HG02938 (cell line): Measurements from ENCODE around the gene METTL22.
A peak's percentile ranks its signal among the peaks of the same experiment; 100 is the strongest.

Experiments used
- ATAC-seq: cut with Tn5 transposase; IDR thresholded peaks from one replicate; pipeline ENCODE4 v1.9.1; 2021; ENCODE audit warnings: mild to moderate bottlenecking, moderate library complexity; ENCODE audit not compliant: unreplicated experiment

The METTL22 gene

DNA sequence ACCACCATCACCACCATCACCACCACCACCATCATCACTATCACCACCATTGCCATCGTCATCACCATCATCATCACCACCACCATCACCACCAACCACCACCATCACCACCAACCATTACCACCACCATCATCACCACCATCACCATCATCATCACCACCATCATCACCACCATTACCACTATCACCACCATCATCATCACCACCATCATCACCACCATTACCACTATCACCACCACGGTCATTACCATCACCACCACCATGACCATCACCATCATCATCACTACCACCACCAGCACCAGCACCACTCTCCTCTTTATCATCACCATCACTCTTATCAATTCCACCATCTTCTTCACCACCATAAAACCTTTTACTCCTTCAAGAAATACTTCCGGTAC is 30.0 kb upstream of the METTL22 start:
- ATAC-seq: no peak

DNA sequence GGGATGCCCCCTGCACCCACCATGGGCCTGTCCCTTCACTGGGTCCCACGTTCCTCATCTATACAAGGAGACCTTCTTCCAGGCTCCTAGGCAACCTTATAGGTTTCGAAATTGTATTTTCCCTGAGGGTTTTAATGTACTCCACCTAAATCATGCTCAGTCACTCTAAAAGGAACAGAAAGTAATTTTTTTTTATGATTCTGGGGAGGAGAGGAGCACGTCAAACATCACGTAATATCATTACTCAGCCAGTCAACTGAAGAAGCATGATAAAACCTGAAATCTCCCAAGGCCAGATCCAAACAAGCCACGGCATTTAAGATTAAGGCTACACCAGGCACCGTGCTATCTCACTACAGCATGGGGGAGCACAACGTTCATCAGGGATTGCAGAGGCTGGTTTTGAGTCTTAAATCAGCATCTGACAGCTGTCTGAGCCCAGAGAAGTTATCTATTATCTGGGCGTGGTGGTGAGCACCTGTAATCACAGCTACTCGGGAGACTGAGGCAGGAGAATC is 27.3 kb upstream of the METTL22 start:
- no peak for ATAC-seq

DNA sequence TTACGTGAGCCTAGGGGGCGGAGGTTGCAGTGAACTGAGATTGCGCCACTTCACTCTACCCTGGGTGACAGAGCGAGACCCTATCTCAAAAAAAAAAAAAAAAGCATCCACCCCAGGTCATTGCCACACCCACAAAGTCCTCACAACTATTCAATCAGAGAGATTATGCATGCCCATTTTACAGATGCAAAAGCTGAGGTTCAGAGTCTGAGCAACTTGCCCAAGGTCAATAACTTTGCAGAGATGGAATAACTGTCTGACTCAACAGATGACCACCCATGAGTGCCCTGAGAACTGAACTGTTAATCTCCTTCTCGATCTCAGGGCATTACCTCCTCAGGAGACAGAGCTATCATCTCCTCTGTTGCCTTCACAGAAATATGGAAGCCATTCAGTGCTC is 25.7 kb upstream of the METTL22 start:
- no peak for ATAC-seq

DNA sequence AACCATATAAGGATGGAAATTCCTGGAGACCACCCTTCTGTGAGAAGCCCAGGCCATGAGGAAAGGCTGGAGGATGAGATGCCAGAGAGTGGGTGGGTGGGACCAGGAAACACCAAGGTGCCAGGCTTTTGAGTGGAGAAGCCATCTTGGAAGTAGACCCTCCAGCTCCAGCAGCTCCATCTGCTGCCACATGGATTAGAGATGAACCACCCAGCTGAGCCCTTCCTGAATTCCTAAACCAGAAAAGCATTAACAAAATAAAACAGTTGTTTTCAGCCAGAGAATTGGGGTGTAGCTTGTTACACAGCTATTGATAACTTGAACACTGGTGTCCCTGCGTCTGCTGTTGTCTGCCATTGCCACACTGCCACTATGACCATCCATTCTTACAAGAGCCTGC is 24.9 kb upstream of the METTL22 start:
- no peak for ATAC-seq

DNA sequence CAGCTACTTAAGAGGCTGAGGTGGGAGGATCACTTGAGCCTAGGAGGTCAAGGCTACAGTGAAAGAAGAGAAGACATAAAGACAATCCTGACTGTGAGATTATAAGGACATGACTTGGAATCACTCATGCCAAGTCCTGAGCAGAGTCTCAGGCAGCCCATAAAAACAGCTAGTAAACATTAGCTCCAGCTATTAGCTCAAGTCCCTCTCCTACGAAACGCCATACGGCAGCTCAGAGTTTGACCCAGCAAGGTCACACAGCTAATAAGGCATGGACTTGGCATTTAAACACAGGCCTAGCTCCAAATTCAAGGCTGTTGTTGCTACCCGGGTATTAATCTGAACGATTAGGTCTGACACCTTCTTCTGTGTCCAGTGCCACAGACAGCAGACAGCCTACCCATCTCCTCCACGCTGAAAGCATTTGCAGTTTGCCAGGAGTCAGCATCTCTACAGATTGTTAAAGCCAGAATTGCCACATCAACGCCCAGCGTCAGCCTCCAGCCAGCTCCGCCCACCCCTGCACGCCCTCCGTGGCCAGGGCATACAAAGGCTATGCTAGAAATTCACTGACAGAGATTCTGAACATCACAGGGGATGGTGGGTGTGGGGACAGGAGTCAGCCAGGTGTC is 21.2 kb upstream of the METTL22 start:
- ATAC-seq: no peak

DNA sequence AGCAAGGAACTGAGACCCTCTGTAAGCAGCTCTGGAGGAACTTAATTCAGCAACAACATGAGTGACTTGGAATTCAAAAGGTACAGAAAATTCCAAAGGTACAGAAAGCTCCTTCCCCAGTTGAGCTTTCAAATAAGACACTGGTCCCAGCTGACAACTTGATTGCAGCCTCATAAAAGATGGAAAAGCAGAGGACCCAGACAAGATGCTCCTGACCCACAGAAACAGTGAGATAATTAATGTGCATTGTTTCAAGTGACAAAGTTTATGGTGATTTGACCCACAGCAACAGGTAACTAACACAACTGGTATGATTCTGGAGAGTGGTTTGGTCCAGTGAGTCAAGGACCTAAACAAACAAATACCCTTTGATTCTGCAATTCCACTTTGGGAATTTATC is 15.9 kb upstream of the METTL22 start:
- ATAC-seq: no peak

DNA sequence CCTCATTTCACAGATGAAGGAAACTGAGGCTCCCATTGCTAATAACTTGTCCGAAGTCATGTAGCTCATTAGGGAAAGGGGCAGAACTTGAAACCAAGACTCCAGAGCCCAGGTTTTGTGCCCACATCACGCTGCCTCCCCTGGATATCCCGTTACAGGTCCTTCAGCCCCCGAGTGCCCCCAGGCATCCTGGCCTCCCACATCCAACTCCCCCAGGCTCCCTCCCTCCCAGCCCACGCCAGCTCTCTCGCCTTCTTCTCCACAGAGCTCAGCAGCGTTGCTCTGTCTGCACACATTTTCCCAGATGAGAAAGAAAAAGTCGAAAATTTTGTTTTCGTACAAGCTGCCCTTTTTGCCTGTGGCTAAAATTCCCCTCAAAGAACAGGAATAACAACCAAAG is 14.3 kb upstream of the METTL22 start:
- ATAC-seq: no peak

DNA sequence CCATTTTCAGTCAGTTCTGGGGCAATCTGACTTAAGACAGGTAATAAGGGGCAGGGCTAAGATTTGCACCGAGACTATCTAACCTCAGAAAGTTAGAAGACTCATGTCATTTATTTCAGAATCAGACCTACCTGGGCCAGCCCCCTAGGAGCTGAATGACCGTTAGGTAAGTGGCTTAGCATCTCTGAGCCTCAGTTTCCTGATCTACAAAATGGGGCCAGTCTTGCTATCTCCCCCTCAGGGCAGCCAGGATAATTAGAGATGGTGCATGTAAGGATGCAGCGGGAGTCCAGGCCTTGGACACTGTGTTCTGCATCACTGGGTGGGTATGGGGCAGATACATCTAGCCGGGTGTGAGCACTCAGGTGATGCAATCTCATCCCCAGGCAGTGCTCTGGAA is 10.4 kb upstream of the METTL22 start:
- ATAC-seq: no peak

DNA sequence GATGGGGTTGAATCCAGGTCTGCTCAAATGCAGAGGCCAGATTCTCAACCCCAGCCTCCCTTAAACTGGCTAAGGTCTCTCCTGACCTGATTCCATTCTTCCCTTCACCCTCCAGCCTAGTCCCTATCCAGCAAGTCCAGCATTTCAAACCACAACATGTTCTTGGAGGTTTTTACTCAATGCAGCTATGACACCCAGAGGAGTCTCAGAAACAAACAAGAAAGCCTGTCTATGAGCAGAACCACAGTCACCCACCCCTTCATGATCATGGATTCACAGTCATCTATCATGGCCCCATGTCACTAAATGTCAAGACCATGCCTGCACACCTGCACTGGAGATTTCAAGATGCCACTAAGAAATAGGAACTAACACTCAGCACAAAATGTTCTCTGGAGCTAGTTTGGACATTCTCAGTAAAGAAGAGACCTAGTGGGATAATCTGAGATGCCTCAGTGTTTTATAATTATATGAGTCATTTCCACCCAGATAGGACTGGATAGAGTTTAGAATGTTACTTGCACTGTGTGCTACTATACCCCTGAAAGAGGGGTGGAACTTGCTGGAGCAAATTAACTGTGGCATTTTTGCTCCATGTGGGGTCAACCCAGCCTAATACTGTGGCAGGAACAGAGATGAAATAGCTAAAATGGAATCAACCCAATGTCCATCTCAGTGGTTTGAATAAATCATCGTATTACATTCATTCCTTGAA is 9.5 kb upstream of the METTL22 start:
- no peak for ATAC-seq

DNA sequence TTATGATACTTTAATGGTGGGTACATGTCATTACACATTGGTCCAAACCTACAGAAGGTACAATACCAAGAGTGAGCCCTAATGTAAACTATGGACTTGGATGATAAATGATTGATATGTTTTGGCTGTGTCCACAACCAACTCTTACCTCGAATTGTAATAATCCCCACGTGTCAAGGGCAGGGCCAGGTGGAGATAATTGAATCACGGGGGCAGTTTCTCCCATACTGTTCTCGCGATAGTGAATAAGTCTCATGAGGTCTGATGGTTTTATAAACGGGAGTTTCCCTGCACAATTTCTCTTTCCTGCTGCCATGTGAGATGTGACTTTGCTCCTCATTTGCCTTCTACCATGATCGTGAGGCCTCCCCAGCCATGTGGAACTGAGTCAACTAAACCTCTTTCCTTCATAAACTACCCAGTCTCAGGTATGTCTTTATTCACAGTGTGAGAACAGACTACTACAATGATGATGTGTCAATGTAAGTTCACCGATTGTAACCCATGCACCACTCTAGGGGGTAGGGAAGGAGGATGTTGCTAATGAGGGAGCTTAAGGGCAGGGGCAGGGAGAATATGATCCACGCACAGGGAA is 7.0 kb upstream of the METTL22 start:
- no peak for ATAC-seq

DNA sequence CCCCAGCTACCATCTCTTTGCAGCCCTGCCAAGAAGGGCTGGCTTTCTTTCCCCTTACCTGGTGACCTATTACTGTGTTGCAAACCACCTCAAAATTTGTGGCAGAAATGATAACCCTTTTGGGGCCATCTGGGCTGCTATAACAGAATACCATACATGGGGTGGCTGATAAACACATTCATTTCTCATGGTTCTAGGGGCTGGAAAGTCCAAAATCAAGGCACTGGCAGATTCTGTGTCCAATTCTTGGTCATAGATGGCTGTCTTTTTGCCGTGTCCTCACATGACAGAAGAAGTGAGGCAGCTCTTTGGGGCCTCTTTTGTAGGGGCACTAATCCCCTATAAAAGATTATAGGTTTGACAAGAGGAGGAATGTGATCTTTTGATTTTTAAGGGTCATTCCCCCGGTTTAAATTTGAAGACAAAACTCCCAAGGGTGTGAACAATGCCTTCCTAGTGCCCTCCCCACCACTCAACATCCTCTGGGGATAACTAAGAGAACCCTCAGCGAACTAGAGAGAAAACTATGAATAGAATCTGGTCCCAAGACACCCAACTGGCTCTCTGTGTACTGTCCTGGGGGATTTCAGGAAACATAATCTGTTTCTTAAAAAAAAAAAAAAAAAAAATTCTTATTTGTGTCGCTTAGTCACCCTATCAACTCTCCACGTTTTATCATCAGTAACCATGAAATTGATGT is 1.7 kb upstream of the METTL22 start:
- ATAC-seq: no peak

DNA sequence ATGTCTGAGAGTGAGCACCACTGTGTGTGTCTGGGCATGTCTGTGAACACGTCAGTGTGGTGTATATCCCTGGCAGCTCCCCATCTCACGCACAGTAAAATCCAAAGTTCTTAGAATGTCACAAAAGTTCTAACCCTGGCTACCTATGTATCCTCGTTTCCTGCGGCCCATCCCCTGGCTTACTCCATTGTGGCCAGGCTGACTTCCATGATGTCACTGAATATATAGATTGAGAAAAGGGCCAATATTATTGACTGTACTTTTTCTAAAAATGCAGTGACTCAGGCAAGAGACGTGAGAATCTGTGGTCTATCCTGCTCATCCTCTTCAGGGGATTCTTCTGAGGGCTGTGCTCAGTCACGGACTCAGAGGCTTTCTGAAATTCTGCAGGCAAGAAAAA is 963 bp upstream of the METTL22 start:
- no peak for ATAC-seq

DNA sequence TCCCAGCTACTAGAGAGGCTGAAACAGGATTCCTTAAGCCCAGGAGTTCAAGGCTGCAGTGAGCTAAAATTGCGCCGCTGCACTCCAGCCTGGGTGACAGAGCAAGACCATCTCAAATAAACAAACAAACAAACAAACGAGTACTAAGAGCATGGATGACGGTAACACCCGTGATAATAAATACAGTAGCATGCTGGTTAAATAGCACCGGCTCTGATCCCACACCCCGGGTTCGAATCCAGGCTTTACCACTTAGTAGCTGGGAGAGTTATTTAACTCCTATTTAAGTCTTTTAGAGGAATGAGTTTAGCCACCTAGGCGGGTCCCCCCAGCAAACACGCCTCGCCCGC is 301 bp upstream of the METTL22 start:
- no peak for ATAC-seq

DNA sequence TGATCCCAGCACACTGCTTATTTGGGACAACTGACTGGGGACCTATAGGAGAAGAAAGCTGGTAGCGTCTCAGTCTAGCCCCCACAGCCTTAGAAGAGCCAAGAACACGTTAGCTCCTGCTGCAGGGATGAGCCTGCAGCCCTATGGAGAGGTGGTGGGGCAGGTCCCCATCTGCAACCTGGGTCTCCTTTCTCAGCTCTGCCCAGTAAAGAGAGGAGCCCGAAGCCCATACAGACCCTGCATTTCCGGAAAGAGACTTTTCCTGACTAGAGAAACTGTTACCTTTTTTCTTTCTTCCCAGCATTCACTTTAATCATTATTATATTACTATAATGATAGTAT is 788 bp downstream of the METTL22 start:
- peak; percentile 18 for ATAC-seq

DNA sequence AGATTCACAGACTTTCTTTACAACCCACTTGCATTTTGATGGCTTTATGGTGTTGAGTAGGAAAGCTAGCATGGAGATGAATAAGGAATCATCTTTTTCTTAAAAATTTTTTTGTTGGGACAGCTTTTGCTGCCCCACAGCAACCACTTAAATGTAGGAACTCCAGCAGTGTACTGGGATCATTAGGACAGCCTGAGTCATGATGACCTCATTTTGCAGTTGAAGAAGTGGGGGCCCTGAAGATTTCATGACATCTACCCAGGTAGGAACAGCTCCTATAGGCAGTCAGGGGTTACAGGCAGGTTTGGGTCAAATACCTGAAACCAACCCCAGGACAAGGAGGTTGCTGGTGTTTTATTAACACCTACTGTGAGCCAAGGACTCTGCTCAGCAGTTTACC is 2.1 kb downstream of the METTL22 start:
- ATAC-seq: no peak

DNA sequence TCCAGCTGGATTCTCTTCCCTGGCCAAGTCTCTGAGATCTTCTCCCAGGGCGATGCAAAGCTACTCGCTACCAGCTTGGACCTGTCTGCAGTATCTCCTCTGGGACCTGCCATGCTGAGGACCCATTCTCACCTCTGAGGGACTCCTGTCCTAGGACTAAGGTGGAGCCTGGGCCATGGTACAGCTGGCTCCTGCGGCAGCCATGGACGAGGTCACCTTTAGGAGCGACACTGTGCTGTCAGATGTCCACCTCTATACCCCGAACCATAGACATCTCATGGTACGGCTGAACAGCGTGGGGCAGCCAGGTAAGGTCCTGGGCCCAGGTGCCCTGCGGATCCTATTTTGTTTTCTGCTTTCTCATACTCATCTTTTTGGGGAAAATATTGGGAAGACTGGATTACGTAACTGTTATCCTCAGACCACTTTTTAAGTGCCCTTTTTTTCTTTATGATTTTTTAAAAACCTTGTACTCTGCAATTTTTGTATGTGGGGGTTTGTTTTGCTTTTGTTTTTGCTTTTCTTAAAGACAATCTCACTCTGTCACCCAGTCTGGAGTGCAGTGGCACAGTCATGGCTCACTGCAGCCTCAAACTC is 4.1 kb downstream of the METTL22 start:
- no peak for ATAC-seq

DNA sequence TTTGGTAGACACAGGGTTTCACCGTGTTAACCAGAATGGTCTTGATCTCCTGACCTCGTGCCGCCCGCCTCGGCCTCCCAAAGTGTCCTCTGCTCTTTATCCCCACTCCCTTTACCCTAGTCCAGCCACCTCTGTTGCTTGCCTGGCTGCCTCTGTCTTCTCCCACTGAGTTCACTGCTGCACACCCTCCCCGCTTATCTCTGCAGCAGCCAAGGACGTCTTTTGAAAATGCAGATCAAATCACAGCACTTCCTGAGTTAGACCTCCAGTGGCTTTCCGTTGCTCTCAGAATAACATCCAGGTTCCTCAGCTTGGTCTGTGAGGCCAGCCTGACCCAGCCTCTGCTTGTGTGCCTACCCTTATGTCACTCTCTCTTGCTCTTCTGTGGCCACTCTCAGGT is 5.4 kb downstream of the METTL22 start:
- ATAC-seq: no peak

DNA sequence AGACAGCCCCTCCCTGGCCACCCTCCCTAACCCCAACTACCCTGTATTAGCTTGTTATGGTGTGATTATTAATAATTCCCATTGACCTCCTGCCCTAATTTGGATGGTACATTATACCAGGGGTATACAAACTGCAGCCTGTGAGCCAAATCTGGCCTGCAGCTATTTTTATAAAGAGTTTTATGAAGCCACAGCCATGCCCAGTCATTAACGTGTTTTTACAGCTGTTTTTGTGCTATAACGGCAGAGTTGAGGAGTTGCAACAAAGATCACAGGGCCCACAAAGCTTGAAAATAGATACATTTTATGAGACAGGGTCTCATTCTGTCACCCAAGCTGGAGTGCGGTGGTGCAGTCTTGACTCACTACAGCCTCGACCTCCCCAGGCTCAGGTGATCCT is 6.0 kb downstream of the METTL22 start:
- no peak for ATAC-seq

DNA sequence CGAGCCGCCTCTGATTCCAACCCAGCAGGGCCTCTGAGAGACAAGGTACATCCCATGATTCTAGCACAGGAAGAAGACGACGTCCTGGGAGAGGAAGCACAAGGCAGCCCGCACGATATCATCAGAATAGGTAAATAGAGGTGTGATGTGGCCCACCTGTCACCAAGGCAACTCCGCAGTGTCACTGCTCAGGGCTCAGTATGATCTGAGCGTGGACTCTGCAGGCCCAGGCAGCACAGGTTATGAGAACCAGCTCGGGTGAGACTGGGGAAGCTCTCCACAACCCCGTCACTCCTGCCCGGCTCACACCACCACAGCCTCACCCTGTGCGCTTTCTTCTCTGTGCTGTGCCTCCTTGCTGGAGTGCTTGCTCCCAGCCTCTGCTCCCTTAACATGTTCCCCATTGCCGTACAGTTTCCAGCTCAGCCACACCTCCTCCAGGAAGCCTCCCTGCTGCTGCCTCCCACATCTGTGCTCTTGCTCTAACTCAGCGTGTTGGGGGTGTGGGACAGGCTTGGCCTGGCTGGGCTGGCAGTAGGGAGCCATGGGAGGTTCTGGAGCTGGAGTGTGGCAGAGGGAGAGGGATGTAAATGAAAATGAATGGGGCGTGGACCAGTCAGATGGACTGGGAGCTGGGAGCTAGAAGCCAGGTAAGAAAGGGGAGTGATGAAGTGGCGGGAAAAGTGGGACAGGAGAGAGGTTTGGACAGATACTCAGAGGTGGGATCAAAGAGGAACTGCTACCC is 7.7 kb downstream of the METTL22 start:
- no peak for ATAC-seq

DNA sequence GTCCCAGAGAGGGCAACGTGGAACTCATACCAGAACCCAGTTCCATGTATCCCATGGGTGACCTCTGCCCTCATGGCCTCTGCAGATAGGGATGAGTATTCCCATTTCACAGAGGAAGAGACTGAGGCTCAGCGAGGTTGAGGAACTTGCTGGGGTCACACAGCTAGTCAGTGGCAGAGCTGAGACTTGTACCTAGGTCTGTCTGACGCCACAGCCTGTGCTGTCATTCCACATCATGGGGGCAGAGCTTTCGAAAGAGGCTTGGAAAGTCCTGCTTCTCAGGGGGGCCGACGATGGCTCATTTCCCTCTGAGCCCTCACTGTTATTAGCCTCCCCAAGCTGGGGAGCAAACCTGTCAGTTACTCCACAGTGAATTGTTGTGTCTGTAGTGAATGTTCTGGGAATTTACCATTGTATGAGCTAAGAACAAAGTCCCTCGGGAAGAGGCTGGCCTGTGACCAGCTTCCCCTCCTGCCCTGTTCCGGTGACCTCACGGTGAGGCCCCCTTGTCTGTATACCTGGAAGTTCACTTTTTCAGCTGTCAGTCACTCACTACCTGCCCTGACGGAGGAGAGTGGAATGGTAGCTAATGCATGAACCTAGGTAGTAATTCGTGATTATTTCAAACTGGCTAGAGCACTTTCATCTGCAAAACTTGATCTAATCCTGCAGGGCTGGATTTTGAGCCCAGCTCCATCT is 8.9 kb downstream of the METTL22 start:
- no peak for ATAC-seq
